ENCODE measurements around the gene ZNF587B. TPM values are rescaled to one million over a fixed set of nuclear protein-coding genes. Genes with fewer than 3 reads are reported as not detected.
"Not testable (repeated sequence)": the region's sequence is repeated elsewhere in the genome, so short reads cannot be mapped to it uniquely, and the experiment has no call there.

Gene ZNF587B
- total RNA-seq, 3 donors from 2014 or later (not counting 1 experiment from before 2014, with no cell fraction given), result 23.4 to 25.7 (median 23.9) TPM

DNA sequence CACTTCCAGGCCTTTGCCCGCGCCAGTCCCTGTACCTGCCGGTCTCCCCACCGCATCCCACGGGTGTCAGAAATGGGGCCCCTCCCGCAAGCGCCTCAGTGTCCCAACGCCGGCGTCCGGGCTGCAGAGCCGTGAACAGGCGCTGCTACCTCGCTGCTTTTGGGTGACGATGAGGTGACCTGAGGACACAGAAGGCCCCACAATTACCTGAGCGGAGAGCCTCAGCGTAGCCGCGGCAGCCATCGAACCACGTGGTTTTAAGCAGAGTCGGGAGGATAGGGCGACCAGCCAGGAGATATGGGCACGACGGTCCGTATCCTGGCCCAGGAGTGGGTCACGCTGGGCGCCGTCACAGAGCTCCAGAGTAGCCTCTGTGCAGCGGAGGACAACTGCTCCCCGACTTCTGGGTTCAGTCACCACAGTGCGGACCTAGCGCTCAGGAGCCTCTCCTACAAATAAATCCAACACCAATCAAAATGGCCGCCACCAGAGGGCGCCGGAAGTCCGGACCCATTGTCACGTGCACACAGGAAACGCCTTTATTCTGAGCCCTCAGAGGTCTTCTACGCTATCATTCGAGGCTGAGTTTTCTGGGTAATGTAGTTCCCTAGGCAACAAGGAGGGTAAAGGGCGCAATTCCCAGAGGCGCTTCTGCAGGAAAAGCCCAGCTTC lies 58.6 kb downstream of the ZNF587B start, which contains the start of gene ZNF814:
ZNF814 (minus strand) TSS at position 478 of the 672 bp plus-strand sequence; CDS start at position 243, 235 bp downstream.
- intact Hi-C loops (cut with micrococcal nuclease), result loop anchor here (1.0 to 2.0 kb wide), 3 partner anchors 28 to 114 kb away; partner anchors contain the start of genes ZNF417, ZNF587 and ZNF606
- Mint-ChIP-seq H3K4me3 (peak within 1 kb of the TSS; percentile 95), H3K36me3 (peaks cover 11% of the 10 kb centered on the region), H3K27me3 (ENCODE audit: low read depth in 2 of 2) (no peaks in the 10 kb centered on the region), H3K27ac (peak within 1 kb of the TSS; percentile 89 to 91), H3K9me3 (no peaks in the 10 kb centered on the region), H3K4me1 (peaks cover 22 to 28% of the 10 kb centered on the region in 2 donors)
- no peaks in the 10 kb centered on the region for H3K27me3 ChIP-seq (ENCODE audit: control insufficient read depth, insufficient read depth, low read length)
- peak within 1 kb of the TSS; percentile 75 for H3K27ac ChIP-seq (ENCODE audit: low read length)
- DNase-seq (peak; percentile 82 to 84), ATAC-seq (peak; percentile 93 to 97 (median 94))
- WGBS (ENCODE audit: insufficient coverage), result 4% methylated on average over 43 of the region's 43 CpGs
- H3K9me3 ChIP-seq (ENCODE audit: control insufficient read depth, insufficient read depth, low read length), result peaks cover 8% of the 10 kb centered on the region
- TF ChIP-seq CTCF (IDR thresholded peaks at IDR 0.05), result no peak
- peaks cover 21% of the 10 kb centered on the region for H3K4me1 ChIP-seq (ENCODE audit: control insufficient read depth, insufficient read depth, low read length)
- H3K36me3 ChIP-seq (ENCODE audit: control insufficient read depth, insufficient read depth, low read length), result peaks cover 2% of the 10 kb centered on the region
- H3K4me3 ChIP-seq (ENCODE audit: low read length), result peak within 1 kb of the TSS; percentile 84

GRCh38 chr19:57890706-57891105 lies 60.6 kb downstream of the ZNF587B start:
- peaks cover 11% of the 10 kb centered on the region for H3K36me3 Mint-ChIP-seq
- intact Hi-C loops (cut with micrococcal nuclease), result not testable (repeated sequence)

More at GRCh38 chr19:57890706-57891105, 60.6 kb downstream of the ZNF587B start:
- not testable (repeated sequence) for H3K27ac Mint-ChIP-seq; ATAC-seq; H3K9me3 ChIP-seq (ENCODE audit: control insufficient read depth, insufficient read depth, low read length); H3K27me3 ChIP-seq (ENCODE audit: control insufficient read depth, insufficient read depth, low read length); DNase-seq; H3K27me3 Mint-ChIP-seq (ENCODE audit: low read depth in 2 of 2); H3K9me3 Mint-ChIP-seq; H3K4me3 Mint-ChIP-seq; H3K4me3 ChIP-seq (ENCODE audit: low read length); H3K27ac ChIP-seq (ENCODE audit: low read length); H3K36me3 ChIP-seq (ENCODE audit: control insufficient read depth, insufficient read depth, low read length)
- WGBS (ENCODE audit: insufficient coverage), result 84% methylated on average over 3 of the region's 3 CpGs
- H3K4me1 Mint-ChIP-seq, result peaks cover 22 to 28% of the 10 kb centered on the region in 2 donors
- peaks cover 21% of the 10 kb centered on the region for H3K4me1 ChIP-seq (ENCODE audit: control insufficient read depth, insufficient read depth, low read length)

Other genes with a start within 250 kb of the ZNF587B start
- 1 to 10 TPM; 2.7 to 8.2 (median 6.5) TPM for gene ZIK1, start 246.2 kb upstream of the ZNF587B start, total RNA-seq
- gene ZNF530, start 230.4 kb upstream of the ZNF587B start, total RNA-seq, result 1 to 10 TPM; 5.1 to 8.0 (median 5.6) TPM
- 10 to 100 TPM; 18.5 to 22.0 (median 20.5) TPM for gene ZNF134, start 216.1 kb upstream of the ZNF587B start, total RNA-seq
- 10 to 100 TPM; 33.7 to 47.0 (median 36.9) TPM for gene ZNF211, start 197.1 kb upstream of the ZNF587B start, total RNA-seq
- gene ZSCAN4, start 161.4 kb upstream of the ZNF587B start, total RNA-seq, result not detected
- gene ZNF551, start 148.3 kb upstream of the ZNF587B start, total RNA-seq, result 10 to 100 TPM in 1 of 3 donors, 1 to 10 TPM in 2; 5.6 to 12.9 (median 7.9) TPM
- 10 to 100 TPM in 1 of 3 donors, 1 to 10 TPM in 2; 4.2 to 21.6 (median 9.5) TPM for gene ZNF154, start 121.1 kb upstream of the ZNF587B start, total RNA-seq
- gene ZNF671, start 102.7 kb upstream of the ZNF587B start, total RNA-seq, result 10 to 100 TPM; 11.1 to 12.9 (median 11.9) TPM
- 10 to 100 TPM; 10.5 to 19.2 (median 18.7) TPM for gene ZNF776, start 83.5 kb upstream of the ZNF587B start, total RNA-seq
- 10 to 100 TPM; 24.0 to 33.3 (median 28.2) TPM for gene ZNF586, start 60.6 kb upstream of the ZNF587B start, total RNA-seq
- gene ZNF552, start 15.4 kb upstream of the ZNF587B start, total RNA-seq, result 10 to 100 TPM; 13.0 to 14.5 (median 14.3) TPM
- gene ZNF587, start 19.6 kb downstream of the ZNF587B start, total RNA-seq, result 10 to 100 TPM; 54.9 to 58.9 (median 55.1) TPM
- 10 to 100 TPM; 25.2 to 51.2 (median 38.3) TPM for gene ZNF814, start 58.7 kb downstream of the ZNF587B start, total RNA-seq
- 10 to 100 TPM; 32.1 to 46.7 (median 36.4) TPM for gene ZNF417, start 86.3 kb downstream of the ZNF587B start, total RNA-seq
- gene ZNF418, start 105.1 kb downstream of the ZNF587B start, total RNA-seq, result 10 to 100 TPM in 1 of 3 donors, 1 to 10 TPM in 2; 4.3 to 13.3 (median 6.2) TPM
- gene ZNF256, start 117.4 kb downstream of the ZNF587B start, total RNA-seq, result 10 to 100 TPM; 17.7 to 31.2 (median 27.2) TPM
- under 1 TPM; 0.55 to 0.99 (median 0.70) TPM for gene C19orf18, start 144.2 kb downstream of the ZNF587B start, total RNA-seq
- 10 to 100 TPM in 2 of 3 donors, 1 to 10 TPM in 1; 8.9 to 13.5 (median 12.5) TPM for gene ZNF606, start 172.5 kb downstream of the ZNF587B start, total RNA-seq
- gene ZSCAN1, start 203.7 kb downstream of the ZNF587B start, total RNA-seq, result not detected
- 1 to 10 TPM; 1.6 to 4.3 (median 4.3) TPM for gene ZNF135, start 229.0 kb downstream of the ZNF587B start, total RNA-seq